Mononuclear cell (primary cell): ENCODE measurements around the gene PALLD. TPM values are rescaled to one million over a fixed set of nuclear protein-coding genes. Genes with fewer than 3 reads are reported as not detected.

Experiments used
- H3K27me3 ChIP-seq: 2 replicates; pipeline ENCODE4 v1.6.0; 2011; ENCODE audit warnings: low read length, control low read depth; ENCODE audit not compliant: insufficient read depth
- H3K4me1 ChIP-seq: 2 replicates; pipeline ENCODE4 v1.5.1; 2011; ENCODE audit warnings: mild to moderate bottlenecking, low read length, control low read depth; ENCODE audit not compliant: insufficient read depth
- H3K4me3 ChIP-seq: 2 replicates; pipeline ENCODE4 v1.5.1; 2011; ENCODE audit warnings: mild to moderate bottlenecking, low read length, moderate library complexity
- H3K9me3 ChIP-seq: 2 replicates; pipeline ENCODE4 v1.5.1; 2011; ENCODE audit warnings: low read depth, mild to moderate bottlenecking, control low read depth, low read length
- total RNA-seq: library from RNA; depleted of rRNA; stranded (reverse); fragments of >200 nt; gene quantifications from one replicate; pipeline ENCODE4 v1.2.3, GENCODE V29; 2012

Gene PALLD
- total RNA-seq, 1 donor: 1.8 TPM

DNA sequence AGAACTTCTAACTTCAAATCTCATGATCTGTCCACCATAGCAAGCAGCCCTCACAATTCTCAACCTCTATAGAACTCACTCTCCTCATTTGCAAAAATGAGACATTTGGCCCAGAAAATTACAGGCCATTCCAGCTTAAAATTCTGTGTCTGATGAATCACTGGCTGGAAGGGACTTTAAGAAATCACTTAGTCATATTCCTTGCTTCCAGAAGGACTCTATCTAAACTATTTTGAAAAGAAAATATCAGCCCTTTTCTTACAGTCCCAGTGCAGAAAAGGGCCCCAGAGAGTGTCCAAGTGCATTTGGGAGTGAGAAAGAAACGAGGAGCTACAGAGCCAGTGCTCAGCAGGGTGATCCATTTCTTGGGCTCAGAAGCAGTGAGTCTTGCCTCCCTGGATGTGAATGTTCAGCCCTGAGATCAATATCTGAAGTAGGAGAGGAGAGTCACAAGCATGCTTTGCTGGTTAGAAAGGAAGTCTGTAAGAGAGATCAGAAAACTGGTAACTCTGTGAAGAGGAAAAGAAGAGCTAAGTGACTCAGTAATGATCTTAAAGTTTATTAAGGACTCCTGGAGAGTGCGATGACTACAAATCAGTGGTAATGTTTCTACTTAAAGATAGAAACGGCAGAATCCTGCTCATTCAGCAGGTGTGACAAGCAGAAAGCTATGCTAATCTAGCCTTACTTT lies 139.8 kb downstream of the PALLD start:
- no peaks in the 10 kb centered on the region for H3K9me3 ChIP-seq
- no peak overlapping the region for H3K4me3 ChIP-seq
- H3K27me3 ChIP-seq: peaks cover 45% of the 10 kb centered on the region
- peaks cover 5% of the 10 kb centered on the region for H3K4me1 ChIP-seq

DNA sequence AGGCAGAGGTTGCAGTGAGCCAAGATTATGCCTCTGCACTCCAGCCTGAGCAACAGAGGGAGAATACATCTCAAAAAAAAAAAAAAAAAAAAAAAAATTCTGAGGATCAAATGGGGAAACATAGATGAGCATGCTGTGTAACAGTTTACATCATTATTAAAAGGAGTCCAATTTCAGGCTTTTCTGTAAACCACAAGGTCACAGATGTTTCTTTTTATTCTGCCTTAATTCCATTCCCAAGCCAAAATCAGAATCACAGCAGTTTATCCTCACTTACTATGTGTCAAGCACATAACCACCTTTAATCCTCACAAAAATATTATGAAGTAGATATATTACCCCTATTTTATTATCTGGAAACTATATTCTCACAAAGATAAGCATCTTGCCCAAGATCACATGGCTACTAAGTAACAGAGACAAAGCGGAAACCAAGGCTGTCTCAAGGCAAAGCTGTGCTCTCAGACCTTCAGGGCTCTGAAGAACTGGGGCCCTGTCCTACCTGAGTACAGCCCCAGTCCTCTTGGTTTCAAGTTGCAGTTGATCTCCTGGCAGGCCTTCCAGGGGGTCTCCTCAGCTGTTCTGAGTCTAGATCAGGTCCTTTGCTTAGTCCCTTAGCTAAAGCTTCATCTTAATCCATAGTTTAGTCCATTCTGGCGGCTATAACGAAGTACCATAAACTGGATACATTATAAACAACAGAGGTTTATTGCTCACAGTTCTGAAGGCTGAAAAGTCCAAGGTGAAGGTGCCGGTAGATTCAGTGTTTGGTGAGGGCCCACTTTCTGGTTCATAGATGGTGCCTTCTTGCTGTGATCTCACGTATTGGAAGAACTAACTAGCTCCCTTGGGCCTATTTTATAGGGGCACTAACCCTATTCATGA lies 141.3 kb downstream of the PALLD start:
- H3K9me3 ChIP-seq: no peaks in the 10 kb centered on the region
- H3K4me3 ChIP-seq: no peak overlapping the region
- no peaks in the 10 kb centered on the region for H3K4me1 ChIP-seq
- H3K27me3 ChIP-seq: peaks cover 31% of the 10 kb centered on the region

DNA sequence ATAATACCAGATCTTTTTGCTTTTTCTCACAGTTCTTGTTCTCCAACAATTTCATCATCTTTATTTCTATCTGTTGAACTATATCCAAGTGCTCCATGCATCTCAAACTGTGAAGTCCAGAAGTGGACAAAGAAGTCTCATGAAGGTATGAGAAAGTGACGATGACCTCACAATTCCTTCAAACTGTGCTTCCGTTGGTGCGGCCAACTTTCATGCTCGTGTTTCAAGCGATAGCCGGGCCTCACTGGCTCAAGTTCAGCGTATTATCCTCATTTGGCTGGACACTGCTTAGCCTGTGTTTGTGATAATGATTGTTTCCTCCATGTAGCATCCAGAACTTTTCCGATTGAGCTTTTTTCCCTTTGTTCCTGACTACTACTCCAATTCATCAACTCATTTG lies 143.1 kb downstream of the PALLD start:
- no peaks in the 10 kb centered on the region for H3K4me1 ChIP-seq
- no peaks in the 10 kb centered on the region for H3K9me3 ChIP-seq
- peaks cover 13% of the 10 kb centered on the region for H3K27me3 ChIP-seq
- H3K4me3 ChIP-seq: no peak overlapping the region

DNA sequence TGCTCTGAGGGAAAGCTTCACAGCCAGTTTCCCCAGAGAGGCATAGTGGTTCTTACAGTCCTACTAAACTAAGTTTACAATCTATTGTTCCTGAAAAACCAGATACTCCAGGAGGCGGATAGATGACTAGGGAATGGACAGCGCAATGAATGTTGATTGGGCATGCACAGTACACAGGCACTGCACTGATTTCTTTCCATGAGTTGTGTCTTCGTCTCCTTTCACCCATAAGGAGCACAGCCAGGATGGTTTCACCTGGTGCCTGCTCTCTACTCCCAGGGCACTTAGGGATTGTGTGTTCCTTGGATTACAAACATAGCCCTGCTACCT lies 144.9 kb downstream of the PALLD start:
- Histone ChIP-seq H3K27me3 (no peaks in the 10 kb centered on the region), H3K4me1 (no peaks in the 10 kb centered on the region), H3K4me3 (no peak overlapping the region), H3K9me3 (no peaks in the 10 kb centered on the region)

DNA sequence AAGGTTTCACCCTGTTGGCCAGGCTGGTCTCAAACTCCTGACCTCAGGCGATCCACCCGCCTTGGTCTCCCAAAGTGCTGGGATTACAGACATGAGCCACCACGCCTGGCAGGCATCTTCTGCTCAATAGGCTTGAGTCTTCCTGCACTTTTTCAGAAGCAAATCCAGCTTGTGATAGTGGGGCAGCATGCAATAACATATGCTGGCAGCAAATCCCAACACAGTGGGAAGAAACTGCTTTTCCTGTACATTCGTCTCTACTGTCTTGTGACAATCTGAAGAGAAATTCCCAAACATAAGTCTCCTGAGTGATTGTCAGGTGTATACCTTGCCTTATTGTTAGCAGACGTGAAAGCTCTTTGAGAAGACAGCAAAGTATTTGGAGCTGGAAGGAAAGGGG lies 145.7 kb downstream of the PALLD start:
- Histone ChIP-seq H3K9me3 (no peaks in the 10 kb centered on the region), H3K27me3 (no peaks in the 10 kb centered on the region), H3K4me3 (no peak overlapping the region), H3K4me1 (no peaks in the 10 kb centered on the region)

DNA sequence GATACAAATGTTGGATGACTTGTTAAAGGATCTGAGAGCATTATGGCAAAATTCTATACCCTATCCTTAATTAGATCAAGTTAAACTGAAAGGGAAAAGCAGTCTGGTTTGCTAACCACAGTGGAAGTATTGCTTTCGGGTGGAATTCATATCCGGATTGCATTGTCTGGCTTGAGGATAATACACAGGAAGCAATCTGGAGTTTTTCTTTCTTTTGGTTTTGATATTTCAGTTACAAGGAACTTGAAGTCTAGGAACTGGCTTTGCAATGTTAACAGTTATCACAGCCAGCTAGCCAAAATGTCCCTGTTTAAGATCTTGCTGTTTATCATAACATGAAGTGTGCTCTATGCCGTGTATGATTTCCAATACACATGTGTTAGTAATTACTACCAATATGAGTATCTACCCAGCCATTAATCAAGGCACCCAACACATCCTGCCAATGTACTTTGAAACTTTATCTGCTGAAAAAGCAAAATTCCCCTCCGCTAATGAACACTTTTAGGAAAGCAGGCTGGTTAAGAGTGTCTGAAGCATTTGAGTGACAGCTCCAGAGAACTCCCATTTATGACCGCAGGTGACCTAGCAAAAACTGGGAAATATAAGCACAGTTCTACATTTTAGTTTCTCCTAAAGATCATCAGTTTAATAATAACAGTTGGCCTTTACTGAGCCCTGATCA lies 146.4 kb downstream of the PALLD start:
- no peak overlapping the region for H3K4me3 ChIP-seq
- no peaks in the 10 kb centered on the region for H3K27me3 ChIP-seq
- H3K4me1 ChIP-seq: no peaks in the 10 kb centered on the region
- H3K9me3 ChIP-seq: no peaks in the 10 kb centered on the region

DNA sequence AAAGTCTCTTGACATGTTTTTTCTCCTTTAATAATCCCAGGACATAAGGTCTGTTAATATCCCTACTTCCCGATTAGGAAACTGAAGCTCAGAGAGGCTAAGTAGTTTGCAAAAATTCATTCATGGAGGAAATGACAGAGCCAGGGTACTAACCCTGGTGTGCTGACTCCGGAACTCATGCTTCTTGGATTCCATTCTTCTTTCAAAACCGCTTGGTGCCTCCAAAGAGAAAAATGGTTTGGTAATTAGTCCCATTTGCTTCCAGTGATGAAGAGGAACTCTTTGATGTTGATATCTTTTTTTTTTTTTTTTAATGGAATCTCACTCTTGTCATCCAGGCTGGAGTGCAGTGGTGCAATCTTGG lies 146.9 kb downstream of the PALLD start:
- no peaks in the 10 kb centered on the region for H3K9me3 ChIP-seq
- no peak overlapping the region for H3K4me3 ChIP-seq
- H3K27me3 ChIP-seq: no peaks in the 10 kb centered on the region
- H3K4me1 ChIP-seq: no peaks in the 10 kb centered on the region

DNA sequence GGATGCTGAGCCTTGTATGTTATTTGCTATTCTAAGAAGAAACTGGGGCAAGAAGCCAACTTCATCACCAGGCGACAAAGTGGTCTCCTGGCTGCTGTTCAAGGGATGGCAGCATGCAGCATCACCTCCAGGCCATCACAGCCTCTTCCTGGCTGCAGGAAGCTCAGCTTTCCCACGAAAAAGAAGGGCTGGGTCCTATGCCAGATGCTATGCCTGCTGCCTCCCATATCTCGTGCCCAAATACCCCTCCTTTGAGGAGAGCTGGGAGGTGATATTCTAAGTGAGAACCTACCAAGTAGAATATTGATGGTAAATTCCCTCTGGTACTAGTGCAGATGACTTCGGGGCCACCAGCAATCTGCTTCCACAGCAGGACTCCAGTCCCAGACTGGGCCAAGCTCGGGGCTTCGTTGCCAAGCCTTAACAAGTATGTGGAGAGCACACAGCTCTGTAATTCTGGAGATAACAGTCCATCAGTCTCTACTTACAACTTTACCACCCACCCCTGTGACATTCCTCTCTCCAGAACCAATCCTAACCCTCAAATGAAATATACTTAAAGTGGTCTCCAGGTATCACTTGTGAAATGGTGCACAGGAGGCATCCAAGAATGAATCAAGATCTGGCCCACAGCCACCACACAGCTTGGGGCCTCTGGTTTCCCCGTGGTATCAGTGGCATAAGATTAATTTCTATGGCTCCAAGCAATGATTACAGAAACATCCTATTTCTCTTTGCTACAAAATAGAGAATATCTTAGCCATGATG lies 149.3 kb downstream of the PALLD start:
- H3K9me3 ChIP-seq: no peaks in the 10 kb centered on the region
- H3K4me3 ChIP-seq: no peak overlapping the region
- peaks cover under 1% of the 10 kb centered on the region for H3K27me3 ChIP-seq
- H3K4me1 ChIP-seq: no peaks in the 10 kb centered on the region

DNA sequence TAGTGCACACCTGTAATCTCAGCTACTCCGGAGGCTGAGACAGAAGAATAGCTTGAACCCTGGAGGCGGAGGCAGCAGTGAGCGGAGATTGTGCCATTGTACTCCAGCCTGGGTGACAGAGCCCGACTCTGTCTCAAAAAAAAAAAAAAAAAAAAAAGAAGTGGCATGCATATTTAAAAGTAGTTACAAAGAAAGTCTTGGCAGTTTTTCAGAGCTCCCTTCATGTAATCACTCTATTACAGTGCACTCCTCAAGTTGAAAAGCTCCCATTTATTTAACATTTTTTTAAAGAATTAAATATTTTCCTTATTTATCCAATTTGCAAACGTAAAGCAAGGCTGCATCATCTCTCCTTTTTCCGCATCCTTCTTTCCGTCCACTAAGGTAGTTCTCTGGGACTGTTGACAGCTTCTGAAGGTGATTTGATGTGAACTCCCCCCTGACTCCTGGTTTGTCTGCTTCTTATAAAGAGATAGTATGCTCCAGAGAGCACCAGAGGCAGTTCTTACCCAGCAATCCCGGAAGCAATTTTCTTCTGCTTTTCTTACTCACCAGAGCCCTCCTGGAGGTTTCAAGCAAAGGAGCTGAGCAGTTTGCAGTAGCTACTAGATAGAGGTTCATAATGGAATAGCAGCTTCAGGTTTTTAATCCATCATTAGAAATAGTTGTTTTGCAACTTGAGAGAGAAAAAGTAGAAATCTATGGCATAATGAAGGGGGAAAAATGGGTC lies 151.0 kb downstream of the PALLD start:
- H3K4me3 ChIP-seq: no peak overlapping the region
- no peaks in the 10 kb centered on the region for H3K9me3 ChIP-seq
- no peaks in the 10 kb centered on the region for H3K4me1 ChIP-seq
- H3K27me3 ChIP-seq: peaks cover 2% of the 10 kb centered on the region

DNA sequence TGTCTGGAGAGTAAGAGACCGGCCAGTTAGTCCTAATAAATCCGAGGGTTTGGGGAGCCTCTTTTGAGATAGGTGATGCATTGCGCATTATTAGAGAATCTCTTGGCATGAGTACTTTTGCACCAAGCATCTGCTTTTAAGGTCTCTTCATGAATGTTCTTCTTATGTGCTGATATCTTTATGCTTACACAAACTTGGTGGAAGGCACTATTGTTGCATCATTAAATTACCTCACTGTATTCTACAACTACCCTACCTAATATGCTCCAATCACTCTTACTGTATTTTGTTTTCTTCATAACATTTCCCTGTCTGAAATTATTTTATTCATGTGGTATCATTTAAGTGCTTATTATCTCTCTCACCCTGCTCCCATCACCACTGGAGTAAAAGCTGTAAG lies 151.6 kb downstream of the PALLD start:
- Histone ChIP-seq H3K9me3 (no peaks in the 10 kb centered on the region), H3K4me1 (no peaks in the 10 kb centered on the region), H3K27me3 (peaks cover 2% of the 10 kb centered on the region), H3K4me3 (no peak overlapping the region)

DNA sequence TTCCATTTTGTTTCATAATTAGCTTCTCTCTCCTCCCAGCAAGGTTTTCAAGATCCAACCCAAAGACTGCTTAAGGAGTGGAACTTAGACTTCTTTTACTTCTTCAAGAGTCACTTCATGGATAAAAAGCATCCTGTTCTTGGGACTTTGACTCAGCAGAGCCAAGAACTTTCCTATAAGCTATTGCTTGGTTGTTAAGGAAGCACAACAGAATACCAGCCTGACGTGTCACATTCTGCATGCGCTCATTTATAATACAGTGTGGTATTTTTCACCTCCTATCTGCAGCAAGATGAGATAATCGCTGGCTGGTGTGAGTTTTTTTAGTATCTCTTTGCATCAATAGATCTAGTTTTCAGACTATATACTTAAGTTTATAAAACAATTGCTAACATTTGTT lies 152.1 kb downstream of the PALLD start:
- Histone ChIP-seq H3K27me3 (peaks cover 2% of the 10 kb centered on the region), H3K9me3 (no peaks in the 10 kb centered on the region), H3K4me1 (no peaks in the 10 kb centered on the region), H3K4me3 (no peak overlapping the region)

DNA sequence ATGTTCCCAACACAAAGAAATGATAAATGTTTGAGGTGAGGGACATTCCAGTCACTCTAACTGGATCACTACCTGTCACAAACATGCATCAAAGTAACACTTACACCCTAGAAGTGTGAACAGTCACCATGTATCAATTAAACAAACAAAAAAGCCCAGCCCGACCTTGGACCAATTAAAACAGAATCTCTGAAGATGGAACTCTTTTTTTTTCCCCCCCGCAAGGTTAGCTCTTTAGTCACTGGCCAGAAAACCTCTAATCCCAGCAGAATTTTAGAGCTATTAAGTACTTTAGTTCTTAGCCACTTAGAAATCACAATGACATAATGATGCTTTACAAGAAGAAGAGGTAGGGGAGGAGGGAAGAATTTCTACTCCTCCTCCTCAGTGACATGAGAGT lies 154.5 kb downstream of the PALLD start:
- H3K4me1 ChIP-seq: no peaks in the 10 kb centered on the region
- peaks cover 2% of the 10 kb centered on the region for H3K27me3 ChIP-seq
- no peaks in the 10 kb centered on the region for H3K9me3 ChIP-seq

DNA sequence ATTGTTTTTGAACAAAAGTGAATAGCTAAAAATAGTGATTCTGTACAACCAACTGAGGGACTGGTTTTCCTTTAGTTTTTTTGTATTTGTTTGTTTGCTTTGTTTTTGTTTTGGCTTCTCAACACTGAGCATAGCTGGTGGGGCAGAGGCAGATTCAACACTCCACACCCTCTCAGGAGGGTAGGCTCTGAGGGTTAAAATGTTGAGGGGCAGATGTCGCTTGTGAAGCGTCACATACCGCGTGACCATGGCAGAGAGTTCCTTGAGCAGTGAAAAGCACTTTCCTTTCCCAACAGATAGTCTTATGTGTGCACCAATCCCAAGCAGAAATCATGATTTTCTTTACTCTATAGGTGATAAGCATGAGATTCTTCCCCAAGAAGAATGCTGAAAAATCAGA lies 155.0 kb downstream of the PALLD start:
- Histone ChIP-seq H3K9me3 (no peaks in the 10 kb centered on the region), H3K4me3 (no peak overlapping the region), H3K27me3 (peaks cover 2% of the 10 kb centered on the region), H3K4me1 (no peaks in the 10 kb centered on the region)

More for the DNA sequence above, 154.5 kb downstream of the PALLD start:
- H3K4me3 ChIP-seq: no peak overlapping the region

DNA sequence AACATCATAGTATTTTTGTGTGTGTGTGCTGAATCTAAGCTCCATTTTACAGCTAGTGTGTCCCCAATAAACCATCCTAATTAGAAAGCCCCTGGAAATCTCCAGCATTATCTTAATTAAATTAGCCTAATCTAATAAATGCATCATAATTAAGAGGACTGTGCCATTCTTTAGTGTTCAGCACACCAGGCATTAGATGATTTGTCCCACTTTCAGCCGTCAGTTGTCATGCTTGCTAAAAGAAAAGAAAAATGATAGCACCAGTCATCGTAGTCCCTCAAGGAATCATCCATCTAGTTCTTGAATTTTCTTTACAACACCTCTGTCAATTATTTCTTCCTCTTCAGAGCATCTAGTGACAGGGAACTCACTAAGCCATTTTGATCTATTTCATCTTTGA lies 155.9 kb downstream of the PALLD start:
- no peak overlapping the region for H3K4me3 ChIP-seq
- H3K27me3 ChIP-seq: peaks cover 2% of the 10 kb centered on the region
- no peaks in the 10 kb centered on the region for H3K9me3 ChIP-seq
- H3K4me1 ChIP-seq: no peaks in the 10 kb centered on the region
